Measurements from ENCODE around the gene LTBP1.

The LTBP1 gene

DNA sequence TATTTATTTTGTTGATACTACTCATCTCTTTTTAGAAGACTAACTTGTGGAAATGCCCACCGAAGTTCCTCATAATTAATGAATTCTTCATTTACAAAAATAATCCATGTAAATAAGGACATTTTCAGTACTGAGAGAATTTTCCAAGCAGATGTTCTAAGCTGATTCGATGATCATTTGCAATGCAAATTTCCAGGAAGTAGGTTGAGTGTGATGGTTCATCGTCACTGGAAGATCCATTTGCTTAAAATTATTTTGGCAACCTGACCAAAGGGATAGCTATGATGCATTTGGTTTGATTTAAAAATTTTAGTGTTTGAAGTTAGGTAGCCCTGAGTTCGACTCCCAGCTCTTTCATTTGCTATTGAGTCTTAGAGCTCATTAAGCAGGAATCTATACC is 272.4 kb downstream of the LTBP1 start:
- TF ChIP-seq CTCF (IDR thresholded peaks at IDR 0.05; ENCODE audit: low read depth, low read length), result no peak
- no peak overlapping the region for H3K4me3 ChIP-seq (ENCODE audit: low read depth, low read length)
- in situ Hi-C loops (cut with HindIII; ENCODE audit: low sequenced_read_pairs), result no loop called here
- no peak for DNase-seq (ENCODE audit: low read depth, low spot score)

DNA sequence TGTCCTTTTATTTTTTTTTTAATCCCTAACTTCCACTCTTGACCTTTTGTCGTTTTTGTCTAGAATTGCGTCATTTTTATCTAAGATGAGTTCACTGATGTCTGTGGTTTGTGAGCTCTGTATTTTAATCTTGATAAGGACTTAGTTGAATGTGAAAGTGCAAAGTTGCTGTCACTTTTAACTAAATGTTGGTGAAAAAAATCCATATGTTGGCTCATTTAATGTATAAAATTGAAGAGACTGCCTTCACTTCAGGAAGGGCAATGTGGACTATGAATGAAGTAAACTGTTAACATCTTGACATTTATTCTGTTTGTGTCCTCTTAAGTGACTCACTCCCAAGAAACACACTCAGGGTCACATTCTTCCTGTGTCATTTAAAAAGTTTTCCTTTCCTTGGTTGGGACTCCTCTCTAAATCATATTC is 273.1 kb downstream of the LTBP1 start:
- in situ Hi-C loops (cut with HindIII; ENCODE audit: low sequenced_read_pairs), result no loop called here
- no peak for DNase-seq (ENCODE audit: low read depth, low spot score)
- no peak for TF ChIP-seq CTCF (IDR thresholded peaks at IDR 0.05; ENCODE audit: low read depth, low read length)
- no peak overlapping the region for H3K4me3 ChIP-seq (ENCODE audit: low read depth, low read length)

- no peak for TF ChIP-seq CTCF (IDR thresholded peaks at IDR 0.05; ENCODE audit: low read depth, low read length)
- DNase-seq (ENCODE audit: low read depth, low spot score), result no peak
- no peak overlapping the region for H3K4me3 ChIP-seq (ENCODE audit: low read depth, low read length)
- in situ Hi-C loops (cut with HindIII; ENCODE audit: low sequenced_read_pairs), result no loop called here
Measured at GRCh38 chr2:33220533-33220932, 273.8 kb downstream of the LTBP1 start.

- H3K4me3 ChIP-seq (ENCODE audit: low read depth, low read length), result no peak overlapping the region
- TF ChIP-seq CTCF (IDR thresholded peaks at IDR 0.05; ENCODE audit: low read depth, low read length), result no peak
- no peak for DNase-seq (ENCODE audit: low read depth, low spot score)
- in situ Hi-C loops (cut with HindIII; ENCODE audit: low sequenced_read_pairs), result no loop called here
Measured at GRCh38 chr2:33221046-33221784, 274.5 kb downstream of the LTBP1 start.

DNA sequence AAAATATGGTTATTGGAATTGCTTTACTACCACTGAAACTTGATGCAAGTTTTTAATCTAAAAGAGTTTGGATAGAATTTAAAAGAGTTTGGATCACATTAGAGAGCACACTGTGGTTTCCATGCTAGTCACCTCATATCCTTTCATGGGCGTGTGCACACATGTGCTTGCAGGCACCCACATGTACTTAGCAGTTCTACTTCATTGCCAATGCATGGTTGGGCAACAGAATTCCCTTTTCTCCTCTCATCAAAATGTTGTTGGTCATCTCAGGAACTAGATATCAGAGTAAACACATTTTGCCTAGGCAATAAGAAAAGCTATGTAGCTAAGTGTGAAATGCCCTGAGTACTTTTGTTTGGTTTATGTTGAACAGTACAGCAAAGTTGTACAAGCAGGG is 275.6 kb downstream of the LTBP1 start:
- H3K4me3 ChIP-seq (ENCODE audit: low read depth, low read length), result no peak overlapping the region
- TF ChIP-seq CTCF (IDR thresholded peaks at IDR 0.05; ENCODE audit: low read depth, low read length), result no peak
- DNase-seq (ENCODE audit: low read depth, low spot score), result no peak
- in situ Hi-C loops (cut with HindIII; ENCODE audit: low sequenced_read_pairs), result no loop called here

DNA sequence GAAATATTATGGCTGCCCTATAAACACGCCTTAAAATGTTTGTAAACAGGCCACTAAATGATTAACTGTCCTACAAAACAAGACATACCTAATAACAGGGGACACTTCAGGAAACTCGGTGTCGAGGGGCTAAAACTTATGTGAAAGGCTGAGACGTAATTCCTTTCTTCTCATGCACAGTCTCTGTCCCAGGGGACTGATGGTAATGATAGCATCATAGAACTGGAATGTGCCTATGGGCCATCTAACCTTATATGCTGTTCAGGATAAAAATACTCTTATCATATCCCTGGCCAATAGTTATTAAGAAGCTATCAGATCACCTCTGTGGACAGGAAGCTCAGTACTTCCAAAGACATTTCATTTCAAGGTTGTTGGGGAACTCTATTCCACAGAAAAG is 277.1 kb downstream of the LTBP1 start:
- in situ Hi-C loops (cut with HindIII; ENCODE audit: low sequenced_read_pairs), result no loop called here
- DNase-seq (ENCODE audit: low read depth, low spot score), result peak; percentile 65
- no peak overlapping the region for H3K4me3 ChIP-seq (ENCODE audit: low read depth, low read length)
- no peak for TF ChIP-seq CTCF (IDR thresholded peaks at IDR 0.05; ENCODE audit: low read depth, low read length)

All from astrocyte of the spinal cord (primary cell).